ENCODE measurements around the gene ZNF410. TPM values are rescaled to one million over a fixed set of nuclear protein-coding genes. Genes with fewer than 3 reads are reported as not detected.
A peak's percentile ranks its signal among the peaks of the same experiment; 100 is the strongest.

The ZNF410 gene
- total RNA-seq, 1 experiment from 2014 or later: 28.1 TPM

GRCh38 chr14:73913256-73913655, 26.6 kb downstream of the ZNF410 start:
- H3K4me1 Mint-ChIP-seq: no peaks in the 10 kb centered on the region
- Histone ChIP-seq H3T11ph (ENCODE audit: low read length) (no peak overlapping the region), H2AFZ (ENCODE audit: low read length) (no peak overlapping the region), H2BK120ac (ENCODE audit: low read depth, low read length, poor library complexity, severe bottlenecking) (no peak overlapping the region), H3K23me2 (ENCODE audit: insufficient read length, low read depth, low read length, poor library complexity, severe bottlenecking) (no peaks in the 10 kb centered on the region), H3K27ac (ENCODE audit: insufficient read length, low read depth, low read length) (no peak overlapping the region), H3K79me2 (ENCODE audit: insufficient read depth, low read length) (no peaks in the 10 kb centered on the region; the same call in 1 of the 2 replicates), H4K20me1 (ENCODE audit: control insufficient read depth, insufficient read depth, insufficient read length) (no peaks in the 10 kb centered on the region), H3K14ac (ENCODE audit: insufficient read depth, low read length) (no peak overlapping the region), H2BK5ac (ENCODE audit: insufficient read length, low read length) (no peak overlapping the region), H3K9ac (ENCODE audit: extremely low read depth, insufficient read length, low read length) (no peak overlapping the region), H3K4me2 (ENCODE audit: insufficient read depth, insufficient read length, low read length) (no peak overlapping the region), H3K9me3 (ENCODE audit: control insufficient read depth, low read depth, low read length) (no peaks in the 10 kb centered on the region), H3K56ac (ENCODE audit: insufficient read length, low read depth, low read length) (no peak overlapping the region), H3K23ac (ENCODE audit: insufficient read length, low read depth, low read length) (no peak overlapping the region), H3K4ac (ENCODE audit: low read depth, low read length) (no peak overlapping the region), H4K91ac (ENCODE audit: insufficient read length, low read depth, low read length) (no peak overlapping the region), H2AK5ac (ENCODE audit: insufficient read length, low read length) (no peak overlapping the region), H4K8ac (replicated peaks; ENCODE audit: insufficient read length, low read depth, low read length) (no peak overlapping the region), H2BK15ac (ENCODE audit: low read depth, low read length) (no peak overlapping the region), H3K4me1 (ENCODE audit: insufficient read depth, low read length) (no peaks in the 10 kb centered on the region), H2BK20ac (ENCODE audit: low read depth, low read length, poor library complexity, severe bottlenecking) (no peak overlapping the region), H2BK12ac (ENCODE audit: insufficient read length, low read depth, low read length) (no peak overlapping the region), H3K18ac (ENCODE audit: insufficient read length, low read depth, low read length) (no peak overlapping the region), H3K79me1 (ENCODE audit: insufficient read depth, low read depth, low read length, poor library complexity, severe bottlenecking) (peaks cover 3% of the 10 kb centered on the region), H4K5ac (ENCODE audit: insufficient read length, low read depth, low read length) (no peak overlapping the region), H3K27me3 (ENCODE audit: insufficient read depth, low read length) (no peaks in the 10 kb centered on the region)
- H3K9me3 Mint-ChIP-seq: peaks cover 3 to 4% of the 10 kb centered on the region in 2 experiments; a peak in 2 of 5 replicates
- WGBS (ENCODE audit: extremely low coverage, insufficient read length, low lambda C conversion rate): no CpG with 5 or more reads among the region's 3 CpGs
- H3K27me3 Mint-ChIP-seq (ENCODE audit: low read depth): no peaks in the 10 kb centered on the region
- no peak for TF ChIP-seq CTCF (conservative IDR thresholded peaks at IDR 0.05)
- H3K36me3 Mint-ChIP-seq (ENCODE audit: insufficient read depth in 1 of 3, low read depth in 3 of 3): peaks cover 31 to 63% (median 48%) of the 10 kb centered on the region in 3 experiments
- no peak for DNase-seq
- 0 out of 7 replicates have a peak overlapping the region, but pooled peaks of 1 of the 3 experiments have one; percentile 51 for H3K27ac Mint-ChIP-seq
- no peak overlapping the region for H3K4me3 Mint-ChIP-seq
